Measurements from ENCODE around the gene TMEM132C.
"Not testable (repeated sequence)": the region's sequence is repeated elsewhere in the genome, so short reads cannot be mapped to it uniquely, and the experiment has no call there.

Gene TMEM132C

DNA sequence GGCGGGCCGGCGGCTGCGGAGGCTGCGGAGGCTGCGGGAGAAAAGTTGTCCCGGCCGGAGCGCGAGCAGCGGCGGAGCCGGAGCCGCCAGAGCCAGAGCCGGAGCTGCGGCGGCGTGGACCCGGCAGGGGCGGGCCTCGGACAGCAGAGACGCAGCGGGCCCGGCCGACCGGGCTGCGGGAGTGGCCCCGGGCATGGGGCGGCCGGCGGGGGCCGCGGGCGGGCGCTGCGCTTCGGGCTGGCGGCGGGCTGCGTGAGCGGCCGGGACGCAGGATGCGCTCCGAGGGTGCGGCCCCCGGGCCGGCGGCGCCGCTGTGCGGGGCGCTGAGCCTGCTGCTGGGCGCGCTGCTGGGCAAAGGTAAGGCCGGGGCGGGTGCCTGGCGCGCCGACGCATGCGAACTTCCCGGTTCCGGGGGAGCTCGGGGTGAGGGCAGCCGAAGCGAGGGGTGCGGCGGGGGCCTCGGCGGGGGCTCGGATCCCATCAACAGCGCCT, at the start of gene TMEM132C:
Gene TMEM132C (plus strand): TSS at position 40 of the 492 bp plus-strand sequence. CDS start 233 bp downstream, at position 273.
- DNase-seq: no peak

DNA sequence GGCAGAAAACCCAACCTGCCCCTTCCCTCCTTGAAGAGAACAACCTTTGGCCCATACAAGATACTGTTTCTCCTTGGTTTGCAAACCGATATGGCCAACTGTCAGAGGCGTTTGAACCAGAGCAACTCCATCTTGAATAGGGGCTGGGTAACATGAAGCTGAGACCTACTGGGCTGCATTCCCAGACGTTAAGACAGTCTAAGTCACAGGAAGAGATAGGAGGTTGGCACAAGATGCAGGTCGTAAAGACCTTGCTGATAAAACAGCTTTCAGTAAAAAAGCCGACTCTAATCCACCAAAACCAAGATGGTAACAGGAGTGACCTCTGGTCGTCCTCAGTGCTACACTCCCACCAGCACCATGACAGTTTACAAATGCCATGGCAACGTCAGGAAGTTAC, 42.7 kb upstream of the TMEM132C start:
- DNase-seq: no peak

DNA sequence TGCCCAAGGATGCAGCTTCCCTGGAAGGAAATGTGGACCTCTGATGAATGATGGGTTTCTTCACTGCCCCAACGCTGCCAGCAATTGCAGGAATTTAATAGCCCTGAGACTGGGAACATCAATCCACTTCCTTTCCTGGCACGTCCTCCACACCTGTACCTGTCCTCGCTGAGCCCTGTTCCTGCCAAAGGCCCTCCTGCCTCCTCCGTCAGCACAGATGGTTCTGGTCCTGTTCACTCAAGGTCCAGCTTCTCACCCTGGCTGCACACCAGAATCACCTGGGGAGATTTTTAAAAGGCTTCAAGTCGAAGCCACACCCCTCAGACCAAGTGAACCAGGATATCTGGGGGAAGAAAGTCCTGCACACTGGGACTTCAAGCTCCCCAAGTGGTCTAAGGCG, 38.4 kb upstream of the TMEM132C start:
- DNase-seq: no peak

DNA sequence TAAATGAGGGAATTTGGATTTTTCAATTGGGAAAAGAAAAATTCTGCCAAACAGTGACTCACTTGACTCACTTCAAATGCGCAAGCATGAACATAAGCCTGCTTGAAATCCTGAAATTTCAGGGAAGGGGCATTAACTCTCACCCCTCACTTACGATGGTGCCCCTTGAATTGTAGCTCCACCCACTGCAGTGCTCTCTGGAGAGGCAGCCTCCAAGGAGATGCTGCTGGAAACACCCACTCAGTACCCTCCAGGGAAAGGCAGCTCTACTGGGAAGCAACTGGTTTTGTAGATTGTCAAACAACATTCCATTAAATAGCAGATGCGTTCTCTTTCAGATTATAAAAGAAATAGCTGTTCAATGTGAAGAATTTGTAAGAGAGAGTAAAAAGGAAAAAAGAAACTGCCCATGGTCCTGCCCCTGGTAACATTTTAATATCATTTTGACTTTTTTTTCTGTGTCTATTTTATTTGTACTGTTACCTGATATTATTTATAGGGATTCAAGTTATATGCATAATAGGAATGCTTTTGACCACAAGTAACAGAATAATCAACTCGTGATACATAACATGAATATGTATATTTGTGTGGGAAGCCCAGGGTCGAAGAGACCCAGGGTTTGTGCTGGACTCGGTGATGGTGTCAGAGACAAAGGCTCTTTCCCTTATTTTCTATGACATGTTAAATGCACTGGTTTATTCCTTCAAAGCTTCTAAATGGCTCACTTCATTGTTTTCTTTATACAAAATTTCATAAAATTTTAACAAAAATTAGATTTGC, 31.1 kb upstream of the TMEM132C start:
- no peak for DNase-seq

DNA sequence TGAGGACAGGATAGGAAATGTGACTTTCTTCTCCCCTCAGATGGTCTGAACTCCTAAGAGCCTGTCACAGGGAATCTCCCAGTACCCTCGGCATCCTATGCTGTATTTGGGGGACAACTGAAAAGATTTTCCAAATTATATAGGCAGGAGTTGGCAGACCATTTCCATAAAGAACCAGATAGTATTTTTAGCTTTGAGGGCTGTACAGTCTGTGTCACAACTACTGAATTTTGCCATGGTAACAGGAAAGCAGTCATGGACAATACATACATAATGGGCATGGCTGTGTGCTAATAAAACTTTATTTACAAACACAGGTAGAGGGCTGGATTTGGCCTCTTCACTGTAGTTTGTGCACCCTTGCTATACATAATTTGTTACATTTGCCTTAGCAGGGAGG, 30.4 kb upstream of the TMEM132C start:
- no peak for DNase-seq

DNA sequence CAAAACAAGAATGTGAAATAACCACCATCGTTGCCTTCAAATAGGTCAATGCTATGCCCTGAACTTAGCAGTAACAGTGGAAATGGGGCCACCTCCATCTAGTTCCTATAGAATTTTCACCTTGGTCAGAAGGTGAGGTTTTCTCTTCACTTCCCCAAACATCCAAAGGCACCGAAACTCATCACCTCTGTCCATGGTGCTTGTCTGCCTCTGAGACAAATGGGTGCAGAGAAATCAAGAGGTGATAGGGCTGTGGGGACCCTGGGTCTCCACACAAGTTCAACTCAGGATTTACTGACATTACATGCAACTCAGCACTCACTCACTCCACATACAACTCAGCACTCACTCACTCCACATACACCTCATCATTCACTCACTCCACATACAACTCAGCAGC, 26.2 kb upstream of the TMEM132C start:
- DNase-seq: no peak

DNA sequence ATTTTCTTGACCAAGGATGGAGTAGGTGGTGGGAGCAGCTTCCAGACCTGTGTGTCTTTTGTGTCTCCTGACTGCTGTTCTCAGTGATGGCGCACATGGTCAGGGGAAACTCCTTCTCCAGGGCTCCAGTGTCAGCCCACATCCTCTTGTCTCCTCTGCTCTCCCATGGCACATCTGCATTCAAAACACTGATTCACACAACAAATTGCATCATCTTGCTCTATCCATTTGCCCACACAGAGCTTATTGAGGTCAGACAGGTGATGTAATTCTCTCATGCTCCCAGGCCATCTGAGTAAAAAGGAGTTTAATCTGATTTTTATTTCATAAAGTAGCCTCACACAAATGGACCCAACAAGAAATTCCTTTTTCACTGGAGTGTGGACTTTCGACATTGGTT, 21.8 kb upstream of the TMEM132C start:
- no peak for DNase-seq

DNA sequence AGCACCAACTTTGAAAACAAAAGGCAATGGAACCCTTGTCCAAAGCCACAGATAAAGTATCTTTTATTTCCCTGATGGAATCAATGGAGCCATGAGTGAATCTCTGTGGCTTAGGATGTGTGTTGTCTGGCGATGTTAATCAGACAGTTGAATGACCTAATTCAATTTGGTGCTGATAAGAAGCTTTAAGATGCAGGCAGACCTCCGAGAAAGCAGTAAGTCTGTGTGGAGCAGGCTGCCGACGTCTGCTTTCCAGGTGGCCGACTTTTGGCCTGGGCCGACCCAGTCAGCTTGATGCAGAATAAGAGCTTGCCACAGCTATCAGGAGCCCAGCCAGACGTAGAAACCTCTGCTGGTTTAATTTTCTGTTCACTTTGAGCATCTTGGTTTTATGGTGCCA, 21.1 kb upstream of the TMEM132C start:
- no peak for DNase-seq

DNA sequence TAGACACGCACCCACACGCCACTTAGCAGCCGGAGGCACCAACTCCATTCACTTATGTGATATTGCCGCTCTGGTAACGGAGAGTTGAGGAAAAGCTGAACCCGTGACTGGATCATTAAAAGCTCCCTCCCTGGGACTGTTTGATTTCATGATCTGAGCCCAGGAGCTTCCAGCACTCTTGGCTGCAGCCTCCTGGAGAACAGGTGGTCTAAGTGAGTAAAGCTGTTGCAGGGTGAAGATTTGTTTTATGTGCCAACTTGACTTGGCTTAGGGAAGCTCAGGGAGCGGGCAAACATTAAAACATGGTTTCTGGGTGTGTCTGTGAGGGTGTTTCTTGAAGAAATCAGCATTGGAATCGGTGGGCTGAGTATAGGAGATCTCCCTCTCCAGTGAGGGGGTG, 16.9 kb upstream of the TMEM132C start:
- DNase-seq: no peak

DNA sequence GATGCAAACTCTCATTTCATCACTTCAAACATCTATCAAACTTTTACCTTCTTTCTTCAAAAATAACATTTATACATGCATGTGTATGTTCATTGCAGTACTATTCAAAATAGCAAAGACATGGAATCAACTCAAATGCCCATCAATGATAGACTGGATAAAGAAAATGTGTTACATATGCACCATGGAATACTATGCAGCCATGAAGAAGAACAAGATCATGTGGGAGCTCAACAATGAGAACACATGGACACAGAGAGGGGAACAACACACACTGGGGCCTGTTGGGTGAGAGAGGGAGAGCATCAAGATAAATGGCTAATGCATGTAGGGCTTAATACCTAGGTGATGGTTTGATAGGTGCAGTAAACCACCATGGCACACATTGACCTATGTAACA, 13.1 kb upstream of the TMEM132C start:
- not testable (repeated sequence) for DNase-seq

DNA sequence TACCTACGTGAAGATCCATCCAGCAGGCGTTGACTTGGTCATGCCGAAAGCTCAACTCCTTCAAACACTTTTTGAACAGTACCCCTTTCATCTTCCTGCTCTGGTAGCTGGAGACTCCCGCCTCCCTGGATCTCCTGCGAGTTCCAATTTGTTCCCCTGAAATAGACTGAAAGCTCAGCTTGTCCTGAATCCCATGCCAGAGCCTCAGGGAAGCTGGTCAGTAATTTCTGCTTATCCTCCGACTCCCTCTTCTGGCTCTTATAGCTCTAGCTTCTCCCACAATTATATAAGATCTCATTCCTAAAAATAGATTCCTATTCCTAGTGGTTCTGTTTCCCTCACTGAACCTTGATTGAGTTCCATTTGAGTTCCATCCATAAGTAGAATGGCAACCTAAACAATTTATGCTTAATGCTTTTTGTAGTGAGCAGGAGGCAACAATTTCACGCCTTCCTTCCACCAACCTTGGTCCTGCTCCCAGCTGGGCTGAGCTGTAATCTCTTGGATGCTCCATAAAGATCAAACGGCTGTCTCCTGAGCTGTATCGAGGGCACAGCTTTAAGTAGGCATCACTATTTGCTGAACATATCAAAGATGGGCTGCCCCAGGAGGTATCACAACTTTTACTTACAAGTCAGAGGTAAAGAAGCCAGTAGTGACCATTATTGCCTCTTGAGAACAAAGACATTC, 8.0 kb upstream of the TMEM132C start:
- DNase-seq: no peak

DNA sequence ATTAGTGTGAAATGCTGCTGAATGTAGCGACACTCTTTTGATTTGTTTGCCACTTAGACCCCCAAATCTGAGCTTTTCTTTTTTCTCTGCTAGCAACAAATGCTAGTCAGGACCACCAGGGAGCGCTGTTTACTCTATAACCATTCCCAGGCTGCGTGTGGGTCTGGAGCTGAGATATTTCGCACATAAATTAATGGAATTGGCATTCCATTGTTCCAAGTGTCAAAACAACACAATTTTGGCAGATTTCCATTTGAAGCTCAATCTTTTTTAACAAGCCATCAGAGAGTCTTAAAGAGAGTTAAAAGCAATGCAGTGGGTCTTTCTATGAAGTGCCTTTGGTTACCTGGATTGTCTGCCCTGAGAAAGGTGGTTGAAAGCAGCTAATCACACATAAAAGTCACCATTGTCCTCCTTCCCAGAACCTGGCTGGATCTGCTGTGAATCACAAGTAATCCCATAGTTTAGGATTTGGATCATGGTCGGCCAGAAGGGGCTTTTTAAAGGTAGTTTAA, 7.4 kb upstream of the TMEM132C start:
- DNase-seq: no peak

DNA sequence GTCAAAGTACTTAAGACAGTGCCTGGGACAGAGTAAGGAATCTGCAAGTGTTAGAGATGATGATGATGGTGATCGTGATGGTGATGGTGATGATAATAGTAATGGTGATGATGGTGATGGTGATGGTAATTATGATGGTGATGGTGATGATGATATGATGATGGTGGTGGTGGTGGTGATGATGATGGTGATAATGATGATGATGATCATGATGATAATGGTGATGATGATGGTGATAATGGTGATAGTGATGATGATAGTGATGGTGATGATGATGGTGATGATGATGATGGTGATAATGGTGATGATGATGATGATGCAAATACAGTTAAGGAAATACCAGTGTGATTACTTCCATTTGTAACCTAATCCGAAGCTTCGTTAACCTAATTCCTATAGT, 5.2 kb upstream of the TMEM132C start:
- DNase-seq: no peak

DNA sequence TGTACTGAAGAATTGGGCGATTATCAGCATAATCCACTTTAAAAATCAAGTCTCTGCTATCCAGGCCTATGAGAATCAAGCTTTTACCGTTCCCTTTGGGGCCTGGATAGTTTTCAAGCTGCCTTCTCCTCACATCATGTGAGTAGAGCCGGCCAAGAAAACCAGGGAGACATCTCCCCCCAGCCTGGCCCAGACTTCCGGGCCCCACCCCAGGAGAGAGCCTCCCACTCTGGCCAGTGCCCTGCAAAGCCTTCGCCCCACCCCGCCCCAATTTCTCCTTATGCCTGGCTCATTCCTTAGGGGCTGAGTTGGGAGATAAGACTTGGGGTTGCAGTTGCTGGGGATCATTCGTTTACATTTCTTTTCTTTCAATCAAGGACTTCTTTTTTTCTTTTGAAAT, 1.4 kb upstream of the TMEM132C start:
- no peak for DNase-seq

DNA sequence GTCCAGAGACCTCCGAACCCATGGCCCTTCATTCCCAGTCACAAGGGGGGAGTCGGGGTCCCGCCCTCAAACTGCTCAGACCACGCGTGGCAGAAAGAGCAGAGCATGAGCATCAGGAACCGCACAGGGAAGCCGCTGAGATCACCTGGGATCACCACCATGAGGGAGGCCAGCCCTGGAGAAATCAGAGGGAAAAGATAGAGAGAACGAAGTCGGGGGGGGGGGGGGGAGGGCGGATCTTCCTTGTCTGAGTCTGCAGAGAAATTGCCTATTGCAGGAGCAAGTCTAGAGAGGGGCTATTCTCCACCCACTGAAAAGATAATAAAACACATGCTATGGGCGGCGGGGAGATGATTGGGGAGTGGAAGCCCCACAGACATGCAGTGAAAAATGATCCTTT, 884 bp upstream of the TMEM132C start:
- no peak for DNase-seq

DNA sequence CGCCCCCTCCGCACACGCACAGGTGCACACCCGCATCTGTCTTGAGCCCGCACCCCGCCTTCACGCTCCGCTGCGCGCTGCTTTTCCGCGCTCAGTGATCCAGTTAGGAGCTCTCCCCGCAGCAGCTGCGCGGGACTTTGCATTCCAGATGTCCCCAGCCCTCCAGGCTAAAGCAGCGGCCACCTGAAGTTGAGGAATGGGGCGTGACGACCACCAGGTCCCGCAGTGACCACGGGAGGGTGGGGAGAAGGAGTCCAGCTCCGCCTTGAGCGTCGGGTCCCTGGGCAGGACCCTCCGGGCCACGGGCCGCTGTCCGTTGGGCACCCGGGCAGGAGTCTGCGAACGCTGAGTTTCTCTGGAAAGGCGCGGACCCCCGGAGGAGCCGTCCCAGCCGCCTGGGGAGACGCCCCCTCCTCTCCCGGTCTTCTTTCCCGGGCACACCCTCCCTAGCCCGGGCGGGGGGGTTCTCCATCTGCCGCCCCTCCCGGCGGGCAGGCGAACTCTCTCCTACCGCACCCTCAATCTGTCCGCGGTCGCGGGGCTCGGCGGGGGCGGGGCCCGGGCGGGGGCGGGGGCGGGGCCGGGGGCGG, 334 bp upstream of the TMEM132C start:
- no peak for DNase-seq

DNA sequence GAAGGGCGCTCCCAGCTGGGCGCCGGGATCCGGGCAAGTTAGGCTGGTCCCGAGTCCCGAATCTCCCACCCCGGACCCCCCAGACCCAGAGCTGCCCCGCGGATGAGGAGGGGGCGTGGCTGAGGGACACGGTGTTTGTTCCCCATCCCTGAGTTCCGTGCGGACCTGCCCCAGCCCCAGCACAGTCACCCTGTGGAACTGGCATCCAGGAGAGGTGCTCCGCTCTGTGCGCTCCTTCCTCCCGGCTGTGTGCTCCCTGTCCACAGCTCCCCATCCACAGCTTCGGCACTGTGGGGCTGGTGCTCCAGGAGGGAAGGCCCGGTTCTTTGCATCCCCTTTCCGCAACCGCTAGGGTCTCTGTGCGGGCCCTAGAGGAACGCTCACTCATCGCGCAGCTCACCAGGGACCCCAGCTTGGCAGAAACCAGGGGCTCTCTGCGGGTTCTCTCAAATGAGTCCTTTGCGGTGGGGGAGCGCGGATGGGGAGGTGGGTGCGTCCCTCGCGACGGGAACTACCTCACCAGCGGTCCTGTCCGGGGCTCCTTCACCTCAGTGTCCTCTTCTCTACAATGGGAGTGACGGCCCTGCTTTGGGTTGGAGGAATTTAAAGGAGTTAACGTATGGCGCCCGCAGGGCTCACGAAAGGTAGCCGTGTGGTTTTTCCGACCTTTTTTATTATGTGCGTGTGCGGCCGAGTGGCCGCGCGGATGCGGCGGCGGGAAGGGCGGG, 845 bp downstream of the TMEM132C start:
- DNase-seq: no peak

DNA sequence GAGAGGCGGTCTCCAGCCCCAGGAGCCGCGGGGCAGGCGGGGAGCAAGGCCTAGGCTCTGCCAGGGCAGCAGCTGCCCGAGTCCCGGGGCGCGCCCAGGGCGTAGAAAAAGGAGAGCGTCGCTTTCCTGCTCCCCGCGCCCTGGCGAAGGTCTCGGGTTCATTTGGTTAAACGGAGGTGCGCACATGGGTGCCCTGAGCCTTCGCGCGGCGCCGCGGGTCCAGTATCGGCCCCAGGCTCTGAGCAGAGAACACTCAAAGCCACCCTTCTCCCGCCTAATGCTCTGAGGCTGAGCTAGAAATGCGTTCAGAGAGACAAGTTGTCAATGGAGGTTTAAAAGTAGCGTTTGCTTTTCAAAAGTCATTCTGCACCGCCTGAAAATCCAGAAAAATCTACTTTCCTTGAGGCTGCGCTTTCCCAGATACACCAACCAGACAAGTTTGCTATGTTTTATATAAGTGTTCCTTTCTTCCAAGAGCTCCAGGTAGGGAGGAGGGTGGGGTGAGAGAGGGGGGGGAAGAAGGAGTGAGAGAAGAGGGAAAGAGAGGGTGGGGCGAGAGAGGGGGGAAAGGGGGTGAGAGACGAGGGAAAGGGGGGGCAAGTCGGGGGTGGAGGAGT, 1.5 kb downstream of the TMEM132C start:
- DNase-seq: no peak

DNA sequence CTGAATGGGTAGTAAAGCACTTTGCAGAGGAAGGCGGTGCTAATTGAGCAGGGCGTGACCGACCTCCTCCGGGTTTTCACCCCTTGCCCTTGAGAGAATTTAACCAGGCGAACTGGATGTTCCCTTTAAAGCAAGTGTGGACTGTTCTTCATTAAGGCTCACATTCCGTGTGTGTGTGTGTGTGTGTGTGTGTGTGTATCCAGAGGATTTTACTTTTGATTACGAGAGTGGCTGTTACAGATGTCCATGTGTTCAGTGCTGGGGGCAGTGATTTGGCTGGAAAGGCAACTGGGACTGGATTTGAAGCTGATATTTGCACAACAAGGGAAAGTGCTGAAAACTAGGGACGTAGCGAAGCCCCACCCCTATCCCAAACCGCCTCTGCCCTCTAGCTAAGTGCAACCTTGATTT, 2.2 kb downstream of the TMEM132C start:
- no peak for DNase-seq

DNA sequence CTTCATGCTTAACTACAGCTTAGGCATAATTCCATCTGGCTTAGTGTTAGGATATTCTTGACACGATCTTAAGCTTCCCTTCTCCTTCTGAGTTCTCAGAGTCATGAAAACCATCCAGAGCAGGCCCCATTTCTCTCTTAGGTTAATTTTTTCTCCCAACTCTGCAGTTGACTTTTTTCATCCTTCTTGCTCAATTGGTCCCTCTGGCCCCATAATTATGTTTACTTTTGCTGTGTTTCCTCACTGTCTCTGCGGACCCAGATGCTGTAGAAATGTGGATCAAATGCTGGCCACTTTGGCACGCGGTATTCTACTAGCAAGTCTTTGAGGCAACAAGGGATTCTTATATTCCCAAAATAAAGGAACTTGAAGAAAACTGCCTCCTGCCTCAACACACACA, 9.5 kb downstream of the TMEM132C start:
- DNase-seq: no peak

DNA sequence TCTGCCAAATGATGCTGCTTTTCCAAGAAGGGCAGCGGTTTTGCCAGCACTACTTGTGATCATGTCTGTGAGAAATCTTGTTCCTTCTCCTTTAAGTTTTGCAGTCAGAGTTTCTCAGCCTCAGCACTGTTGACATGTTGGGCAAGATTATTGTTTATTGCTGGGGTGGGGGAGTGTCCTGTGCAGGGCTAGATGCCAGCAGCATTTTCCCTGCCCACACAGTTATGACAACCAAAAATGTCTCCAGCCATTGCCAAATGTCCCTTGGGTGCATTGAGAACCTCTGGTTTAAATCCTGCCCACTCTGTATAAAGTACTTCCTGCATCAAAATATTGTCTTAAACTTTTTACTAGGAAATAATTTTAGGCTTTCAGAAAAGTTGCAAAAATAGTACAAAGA, 20.0 kb downstream of the TMEM132C start:
- no peak for DNase-seq

DNA sequence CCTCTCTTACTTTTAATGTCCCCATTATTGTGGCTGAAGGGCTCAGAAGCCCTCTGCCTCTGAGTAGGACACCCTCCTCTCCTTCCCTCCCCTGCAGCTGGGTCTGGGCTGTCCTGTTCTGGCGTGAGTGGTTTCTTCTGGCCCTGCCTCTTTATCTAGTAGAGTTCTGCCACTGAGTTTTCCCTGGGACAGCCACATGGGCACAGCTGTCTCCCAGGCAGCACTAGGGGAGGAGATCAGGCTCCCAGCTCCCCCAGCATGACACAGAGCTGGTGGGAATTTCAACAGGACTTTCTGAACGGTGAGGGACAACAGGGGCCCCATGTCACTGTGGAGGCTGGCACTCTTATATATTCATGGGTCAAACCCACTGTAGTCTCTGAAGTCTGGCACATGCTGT, 21.4 kb downstream of the TMEM132C start:
- DNase-seq: no peak

DNA sequence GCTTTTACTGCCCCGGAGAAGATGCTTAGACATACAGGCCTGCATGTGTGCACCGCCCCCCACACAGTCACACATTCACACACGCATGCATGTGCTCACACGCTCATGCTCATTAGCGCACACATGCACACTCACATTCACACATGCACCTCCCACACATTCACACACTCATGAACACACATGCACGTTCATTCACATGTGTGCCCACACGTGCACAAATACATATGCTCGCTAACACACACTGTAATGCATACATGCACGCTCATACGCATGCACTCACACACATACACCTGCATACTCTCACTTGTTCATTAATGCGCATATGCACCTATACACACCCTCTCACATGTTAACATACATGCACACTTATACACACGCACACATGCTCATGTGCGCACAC, 21.9 kb downstream of the TMEM132C start:
- no peak for DNase-seq

All from activated T-cell treated with anti-CD3 and anti-CD28 coated beads, Interleukin-2, amount 50 U/mL, for 1 hour (primary cell).